ENCODE data around the gene SLC24A4. TPM values are rescaled to one million over a fixed set of nuclear protein-coding genes. Genes with fewer than 3 reads are reported as not detected.

SLC24A4 gene
- total RNA-seq, 2 donors from 2014 or later, result 2.7 to 4.4 TPM

DNA sequence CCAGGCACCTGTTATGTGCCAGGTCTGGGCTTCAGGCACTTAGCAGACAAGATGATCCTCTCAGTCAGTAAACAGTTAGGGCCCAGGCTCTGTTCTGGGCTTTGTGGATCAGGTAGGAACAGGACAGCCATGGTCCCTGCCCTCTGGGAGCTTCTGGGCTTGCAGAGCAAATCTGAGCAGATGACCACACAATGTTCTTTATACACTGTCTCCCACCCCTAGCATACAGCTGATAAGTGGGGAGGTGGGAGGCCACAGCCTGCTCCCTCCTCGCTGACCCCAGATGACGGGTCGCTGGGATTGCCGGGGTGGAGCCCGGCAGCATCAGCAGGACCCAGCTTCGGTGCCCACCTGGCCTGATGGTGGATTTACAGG is 137.6 kb downstream of the SLC24A4 start:
- peaks cover 13 to 26% of the 10 kb centered on the region in 2 donors for H3K4me1 ChIP-seq (ENCODE audit: control insufficient read depth in 1 of 2, low read depth in 2 of 2)
- ATAC-seq (ENCODE audit: insufficient number of reproducible peaks, low FRiP score, low read depth) (no peak), DNase-seq (ENCODE audit: low spot score) (no peak)
- H3K36me3 ChIP-seq, result no peaks in the 10 kb centered on the region
- TF ChIP-seq, protein P1, sequence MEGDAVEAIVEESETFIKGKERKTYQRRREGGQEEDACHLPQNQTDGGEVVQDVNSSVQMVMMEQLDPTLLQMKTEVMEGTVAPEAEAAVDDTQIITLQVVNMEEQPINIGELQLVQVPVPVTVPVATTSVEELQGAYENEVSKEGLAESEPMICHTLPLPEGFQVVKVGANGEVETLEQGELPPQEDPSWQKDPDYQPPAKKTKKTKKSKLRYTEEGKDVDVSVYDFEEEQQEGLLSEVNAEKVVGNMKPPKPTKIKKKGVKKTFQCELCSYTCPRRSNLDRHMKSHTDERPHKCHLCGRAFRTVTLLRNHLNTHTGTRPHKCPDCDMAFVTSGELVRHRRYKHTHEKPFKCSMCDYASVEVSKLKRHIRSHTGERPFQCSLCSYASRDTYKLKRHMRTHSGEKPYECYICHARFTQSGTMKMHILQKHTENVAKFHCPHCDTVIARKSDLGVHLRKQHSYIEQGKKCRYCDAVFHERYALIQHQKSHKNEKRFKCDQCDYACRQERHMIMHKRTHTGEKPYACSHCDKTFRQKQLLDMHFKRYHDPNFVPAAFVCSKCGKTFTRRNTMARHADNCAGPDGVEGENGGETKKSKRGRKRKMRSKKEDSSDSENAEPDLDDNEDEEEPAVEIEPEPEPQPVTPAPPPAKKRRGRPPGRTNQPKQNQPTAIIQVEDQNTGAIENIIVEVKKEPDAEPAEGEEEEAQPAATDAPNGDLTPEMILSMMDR (IDR thresholded peaks at IDR 0.05), result no peak
- no peaks in the 10 kb centered on the region for H3K27me3 ChIP-seq (replicated peaks; ENCODE audit: insufficient read depth)
- H3K4me3 ChIP-seq, result peak overlapping the region; percentile 49
- no peaks in the 10 kb centered on the region for H3K9me3 ChIP-seq
- peak overlapping the region; percentile 72 to 75 for H3K27ac ChIP-seq

DNA sequence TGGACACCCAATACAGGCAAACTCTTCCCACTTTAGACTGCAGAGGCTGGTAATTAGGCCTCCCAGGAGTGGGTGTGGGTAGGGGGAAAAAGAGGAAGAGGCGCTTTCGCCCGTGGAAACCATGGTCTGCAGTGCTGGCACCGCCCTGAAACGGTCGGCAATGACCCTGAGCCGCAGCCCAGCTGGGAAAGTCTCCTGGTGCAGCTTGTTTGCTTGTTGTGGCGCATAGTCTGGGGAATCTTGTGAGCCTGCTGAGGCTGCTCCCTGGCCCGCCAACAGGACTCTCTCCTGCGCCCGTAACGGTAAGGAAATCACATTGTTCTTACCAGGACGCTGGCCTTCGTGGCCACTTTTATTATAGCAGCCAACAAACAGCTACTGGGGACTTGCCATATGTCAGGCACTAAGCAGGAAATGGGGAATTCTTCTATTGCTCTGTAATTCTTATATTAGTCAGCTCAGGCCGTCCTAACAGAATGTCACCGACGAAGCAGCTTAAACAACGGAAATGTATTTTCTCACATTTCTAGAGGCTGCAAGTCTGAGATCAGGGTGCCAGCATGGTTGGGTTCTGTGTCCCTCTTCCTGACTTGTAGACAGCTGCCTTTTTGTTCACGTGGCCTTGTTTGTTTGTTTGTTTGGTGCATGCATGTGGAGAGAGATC is 138.1 kb downstream of the SLC24A4 start:
- Histone ChIP-seq H3K4me3 (peak overlapping the region; percentile 49), H3K27me3 (replicated peaks; ENCODE audit: insufficient read depth) (no peaks in the 10 kb centered on the region), H3K9me3 (no peaks in the 10 kb centered on the region), H3K27ac (peak overlapping the region; percentile 72 to 75), H3K4me1 (ENCODE audit: control insufficient read depth in 1 of 2, low read depth in 2 of 2) (peaks cover 13 to 26% of the 10 kb centered on the region in 2 donors), H3K36me3 (no peaks in the 10 kb centered on the region)
- TF ChIP-seq, protein P1 (IDR thresholded peaks at IDR 0.05), result peak; percentile 25
- ATAC-seq (ENCODE audit: insufficient number of reproducible peaks, low FRiP score, low read depth), result peak; percentile 67
- DNase-seq (ENCODE audit: low spot score), result no peak

DNA sequence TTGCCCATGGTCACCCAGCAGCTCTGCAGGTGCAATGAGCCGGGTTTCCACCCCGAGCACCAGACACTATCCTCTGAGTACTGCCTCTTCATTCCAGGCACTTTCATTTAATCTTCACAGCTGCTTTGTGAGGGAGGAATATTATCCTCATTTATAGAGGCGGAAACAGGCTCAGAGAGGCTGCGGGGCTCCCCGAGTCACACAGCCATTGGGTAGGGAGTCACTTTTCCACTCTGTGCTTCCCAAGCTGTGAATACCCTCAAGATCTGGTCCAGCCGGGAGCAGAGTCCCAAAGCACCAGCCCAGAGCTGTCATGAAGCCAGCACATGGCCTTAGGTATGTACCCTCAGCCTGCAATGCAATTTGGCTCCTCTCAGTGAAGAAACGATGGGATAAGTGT is 138.9 kb downstream of the SLC24A4 start:
- ATAC-seq (ENCODE audit: insufficient number of reproducible peaks, low FRiP score, low read depth) (no peak), DNase-seq (ENCODE audit: low spot score) (no peak)
- no peaks in the 10 kb centered on the region for H3K27me3 ChIP-seq (replicated peaks; ENCODE audit: insufficient read depth)
- peak overlapping the region; percentile 72 to 75 for H3K27ac ChIP-seq
- no peaks in the 10 kb centered on the region for H3K36me3 ChIP-seq
- H3K9me3 ChIP-seq, result no peaks in the 10 kb centered on the region
- TF ChIP-seq, protein P1 (IDR thresholded peaks at IDR 0.05), result no peak
- no peak overlapping the region for H3K4me3 ChIP-seq
- peaks cover 13 to 21% of the 10 kb centered on the region in 2 donors for H3K4me1 ChIP-seq (ENCODE audit: control insufficient read depth in 1 of 2, low read depth in 2 of 2)

DNA sequence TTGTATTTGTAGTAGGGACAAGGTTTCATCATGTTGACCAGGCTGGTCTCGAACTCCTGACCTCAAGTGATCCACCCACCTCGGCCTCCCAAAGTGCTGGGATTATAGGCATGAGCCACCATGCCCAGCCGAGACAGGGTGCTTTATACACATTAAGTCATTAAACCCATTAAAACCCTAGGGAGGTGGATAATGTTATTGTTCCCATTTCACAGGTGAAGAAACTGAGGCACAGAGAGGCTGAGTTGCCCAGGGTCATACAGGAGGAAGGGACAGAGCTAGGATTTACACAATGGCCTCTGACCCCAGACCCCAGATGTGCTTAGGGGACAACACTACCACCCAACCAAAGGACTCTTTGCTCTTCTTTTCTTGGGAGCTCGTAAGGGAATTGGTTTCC is 139.6 kb downstream of the SLC24A4 start:
- TF ChIP-seq, protein P1 (IDR thresholded peaks at IDR 0.05), result no peak
- DNase-seq (ENCODE audit: low spot score) (no peak), ATAC-seq (ENCODE audit: insufficient number of reproducible peaks, low FRiP score, low read depth) (no peak)
- Histone ChIP-seq H3K27ac (no peak overlapping the region), H3K9me3 (no peaks in the 10 kb centered on the region), H3K4me1 (ENCODE audit: control insufficient read depth in 1 of 2, low read depth in 2 of 2) (peaks cover 13 to 20% of the 10 kb centered on the region in 2 donors), H3K4me3 (no peak overlapping the region), H3K27me3 (replicated peaks; ENCODE audit: insufficient read depth) (no peaks in the 10 kb centered on the region), H3K36me3 (no peaks in the 10 kb centered on the region)

DNA sequence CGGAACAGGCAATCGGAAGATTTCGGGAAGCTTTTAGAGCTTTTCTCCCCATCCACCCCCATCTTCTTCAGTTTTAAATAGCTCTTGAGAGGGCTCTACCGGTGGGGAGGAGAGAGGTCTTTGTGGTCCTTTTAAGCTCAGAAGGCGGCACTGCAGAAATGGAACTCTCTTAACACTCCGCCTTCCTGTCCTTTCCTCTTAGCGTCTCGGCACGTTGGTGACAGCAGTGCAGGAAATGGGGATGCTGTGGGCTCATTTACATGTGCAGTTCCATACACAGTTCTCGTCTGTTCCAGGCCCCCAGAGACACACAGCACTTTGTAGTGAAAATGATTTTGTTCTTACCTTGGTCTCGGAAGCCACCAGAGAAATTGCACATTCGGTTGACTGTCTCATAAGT is 140.2 kb downstream of the SLC24A4 start:
- no peaks in the 10 kb centered on the region for H3K36me3 ChIP-seq

More for the DNA sequence above, 140.2 kb downstream of the SLC24A4 start:
- Histone ChIP-seq H3K9me3 (no peaks in the 10 kb centered on the region), H3K4me3 (no peak overlapping the region), H3K4me1 (ENCODE audit: control insufficient read depth in 1 of 2, low read depth in 2 of 2) (peaks cover 13 to 20% of the 10 kb centered on the region in 2 donors), H3K27ac (no peak overlapping the region), H3K27me3 (replicated peaks; ENCODE audit: insufficient read depth) (no peaks in the 10 kb centered on the region)
- ATAC-seq (ENCODE audit: insufficient number of reproducible peaks, low FRiP score, low read depth) (no peak), DNase-seq (ENCODE audit: low spot score) (no peak)
- TF ChIP-seq, protein P1 (IDR thresholded peaks at IDR 0.05), result no peak
